HUES64 (cell line): ENCODE measurements around the gene MGMT.

Source experiments
- H3K27ac ChIP-seq: 2 replicates; pipeline ENCODE4 v1.7.0; 2013; ENCODE audit warnings: low read depth, low read length, inconsistent platforms
- H3K27me3 ChIP-seq: 2 replicates; pipeline ENCODE4 v1.6.1; 2013; ENCODE audit warnings: mild to moderate bottlenecking, low read length; ENCODE audit not compliant: insufficient read depth
- H3K36me3 ChIP-seq: 2 replicates; pipeline ENCODE4 v1.6.1; 2013; ENCODE audit warnings: mild to moderate bottlenecking, low read length; ENCODE audit not compliant: insufficient read depth
- H3K4me1 ChIP-seq: 2 replicates; pipeline ENCODE4 v1.6.1; 2013; ENCODE audit warnings: mild to moderate bottlenecking, low read length, moderate library complexity; ENCODE audit not compliant: insufficient read depth
- H3K4me3 ChIP-seq: 2 replicates; pipeline ENCODE4 v1.5.1; 2013; ENCODE audit warnings: mild to moderate bottlenecking, low read length, moderate library complexity
- H3K9ac ChIP-seq: 2 replicates; pipeline ENCODE4 v1.6.1; 2013; ENCODE audit warnings: mild to moderate bottlenecking, low read depth, low read length
- H3K9me3 ChIP-seq: 2 replicates; pipeline ENCODE4 v1.6.1; 2013; ENCODE audit warnings: low read depth, low read length; ENCODE audit not compliant: insufficient read depth
- WGBS: fragments of 150-250, 120-280 bp; methylation state at CpG from one replicate; pipeline ENCODE4 v1.1.7; 2013; ENCODE audit warnings: missing lambda C conversion rate; 5-methylcytosine and 5-hydroxymethylcytosine counted together

The MGMT gene

GRCh38 chr10:129440722-129441316 is 26.2 kb upstream of the MGMT start:
- H3K27me3 ChIP-seq, result no peaks in the 10 kb centered on the region
- H3K36me3 ChIP-seq, result no peaks in the 10 kb centered on the region
- no peak overlapping the region for H3K9ac ChIP-seq
- no peak overlapping the region for H3K27ac ChIP-seq
- peaks cover 8% of the 10 kb centered on the region; the same call in 1 of the 2 replicates for H3K9me3 ChIP-seq
- H3K4me3 ChIP-seq, result no peak overlapping the region
- 85% methylated on average over 7 of the region's 7 CpGs for WGBS
- H3K4me1 ChIP-seq, result peaks cover 17% of the 10 kb centered on the region

GRCh38 chr10:129441372-129442009 is 25.6 kb upstream of the MGMT start:
- H3K9me3 ChIP-seq, result 0 out of 2 replicates have a peak, but pooled peaks cover 1% of the 10 kb centered on the region
- 63% methylated on average over 9 of the region's 9 CpGs for WGBS
- H3K4me3 ChIP-seq, result no peak overlapping the region
- H3K36me3 ChIP-seq, result no peaks in the 10 kb centered on the region
- no peak overlapping the region for H3K9ac ChIP-seq
- H3K27ac ChIP-seq, result no peak overlapping the region
- H3K27me3 ChIP-seq, result no peaks in the 10 kb centered on the region
- peaks cover 17% of the 10 kb centered on the region for H3K4me1 ChIP-seq

GRCh38 chr10:129442866-129443265 is 24.2 kb upstream of the MGMT start:
- H3K9me3 ChIP-seq, result no peaks in the 10 kb centered on the region
- H3K27me3 ChIP-seq, result no peaks in the 10 kb centered on the region
- 93% methylated on average over 7 of the region's 7 CpGs for WGBS
- H3K9ac ChIP-seq, result no peak overlapping the region
- H3K4me3 ChIP-seq, result no peak overlapping the region
- no peaks in the 10 kb centered on the region for H3K36me3 ChIP-seq
- H3K27ac ChIP-seq, result no peak overlapping the region
- H3K4me1 ChIP-seq, result peaks cover 15% of the 10 kb centered on the region

- Histone ChIP-seq H3K9me3 (no peaks in the 10 kb centered on the region), H3K9ac (no peak overlapping the region), H3K27me3 (no peaks in the 10 kb centered on the region), H3K36me3 (no peaks in the 10 kb centered on the region), H3K4me3 (no peak overlapping the region), H3K27ac (no peak overlapping the region), H3K4me1 (peaks cover 11% of the 10 kb centered on the region)
- 88% methylated on average over 2 of the region's 2 CpGs for WGBS
These were observed 22.7 kb upstream of the MGMT start for GRCh38 chr10:129444359-129444758.

- H3K27me3 ChIP-seq, result no peaks in the 10 kb centered on the region
- peaks cover 11% of the 10 kb centered on the region for H3K4me1 ChIP-seq
- no peaks in the 10 kb centered on the region for H3K9me3 ChIP-seq
- H3K27ac ChIP-seq, result no peak overlapping the region
- no peak overlapping the region for H3K9ac ChIP-seq
- 95% methylated on average over 13 of the region's 13 CpGs for WGBS
- no peak overlapping the region for H3K4me3 ChIP-seq
- H3K36me3 ChIP-seq, result no peaks in the 10 kb centered on the region
These were observed 21.4 kb upstream of the MGMT start for GRCh38 chr10:129445436-129446182.

- Histone ChIP-seq H3K4me3 (no peak overlapping the region), H3K27me3 (no peaks in the 10 kb centered on the region)
- 75% methylated on average over 4 of the region's 4 CpGs for WGBS
These were observed 20.9 kb upstream of the MGMT start for GRCh38 chr10:129446183-129446581.

GRCh38 chr10:129447486-129447885 is 19.6 kb upstream of the MGMT start:
- Histone ChIP-seq H3K9me3 (no peaks in the 10 kb centered on the region), H3K27ac (no peak overlapping the region), H3K36me3 (no peaks in the 10 kb centered on the region), H3K27me3 (no peaks in the 10 kb centered on the region), H3K9ac (no peak overlapping the region), H3K4me1 (no peaks in the 10 kb centered on the region), H3K4me3 (no peak overlapping the region)
- WGBS, result 93% methylated on average over 6 of the region's 6 CpGs

More at GRCh38 chr10:129446183-129446581, 20.9 kb upstream of the MGMT start:
- Histone ChIP-seq H3K27ac (no peak overlapping the region), H3K36me3 (no peaks in the 10 kb centered on the region), H3K9me3 (no peaks in the 10 kb centered on the region), H3K9ac (no peak overlapping the region), H3K4me1 (peaks cover 6% of the 10 kb centered on the region)

GRCh38 chr10:129448086-129448485 is 19.0 kb upstream of the MGMT start:
- Histone ChIP-seq H3K27me3 (no peaks in the 10 kb centered on the region), H3K27ac (no peak overlapping the region), H3K9ac (no peak overlapping the region), H3K9me3 (no peaks in the 10 kb centered on the region), H3K4me3 (no peak overlapping the region), H3K36me3 (no peaks in the 10 kb centered on the region), H3K4me1 (no peaks in the 10 kb centered on the region)
- 97% methylated on average over 4 of the region's 5 CpGs for WGBS

- H3K36me3 ChIP-seq, result no peaks in the 10 kb centered on the region
- H3K4me1 ChIP-seq, result no peaks in the 10 kb centered on the region
- H3K4me3 ChIP-seq, result no peak overlapping the region
- H3K9ac ChIP-seq, result no peak overlapping the region
- no peaks in the 10 kb centered on the region for H3K9me3 ChIP-seq
- H3K27me3 ChIP-seq, result no peaks in the 10 kb centered on the region
- 96% methylated on average over 4 of the region's 5 CpGs for WGBS
- H3K27ac ChIP-seq, result no peak overlapping the region
These were observed 18.5 kb upstream of the MGMT start for GRCh38 chr10:129448539-129448938.

GRCh38 chr10:129449893-129450292 is 17.1 kb upstream of the MGMT start:
- WGBS, result 88% methylated on average over 2 of the region's 2 CpGs
- no peaks in the 10 kb centered on the region for H3K9me3 ChIP-seq
- H3K4me1 ChIP-seq, result no peaks in the 10 kb centered on the region
- H3K9ac ChIP-seq, result no peak overlapping the region
- no peaks in the 10 kb centered on the region for H3K36me3 ChIP-seq
- no peaks in the 10 kb centered on the region for H3K27me3 ChIP-seq
- no peak overlapping the region for H3K27ac ChIP-seq
- no peak overlapping the region for H3K4me3 ChIP-seq

- Histone ChIP-seq H3K27me3 (no peaks in the 10 kb centered on the region), H3K9ac (no peak overlapping the region), H3K4me3 (no peak overlapping the region), H3K4me1 (no peaks in the 10 kb centered on the region), H3K9me3 (no peaks in the 10 kb centered on the region), H3K27ac (no peak overlapping the region), H3K36me3 (no peaks in the 10 kb centered on the region)
- WGBS, result 93% methylated on average over 3 of the region's 3 CpGs
These were observed 16.6 kb upstream of the MGMT start for GRCh38 chr10:129450391-129450790.
